Lower lobe of right lung (tissue), 2 donors: ENCODE results near the gene CLASP1. TPM values are rescaled to one million over a fixed set of nuclear protein-coding genes. Genes with fewer than 3 reads are reported as not detected.

Experiments
- ATAC-seq, 2 donors: fragments of 200-7000 bp; cut with Tn5 transposase; one replicate each; pipeline ENCODE4 v1.9.1; 2020 to 2022; ENCODE audit warnings: mild to moderate bottlenecking in 2 of 2, moderate library complexity in 2 of 2
- DNase-seq: peaks from one replicate; pipeline ENCODE4 v3.0.0-alpha.2; 2020
- H3K27ac ChIP-seq: fragments of 200-600 bp; one replicate; pipeline ENCODE4 v1.8.0; 2022
- H3K27me3 ChIP-seq: fragments of 200-600 bp; one replicate; pipeline ENCODE4 v1.8.0; 2022; ENCODE audit warnings: low read depth
- H3K36me3 ChIP-seq: fragments of 200-600 bp; one replicate; pipeline ENCODE4 v1.8.0; 2022; ENCODE audit warnings: mild to moderate bottlenecking
- H3K4me1 ChIP-seq: fragments of 200-600 bp; one replicate; pipeline ENCODE4 v1.8.0; 2022
- H3K4me3 ChIP-seq: fragments of 200-600 bp; one replicate; pipeline ENCODE4 v1.8.0; 2022; ENCODE audit warnings: mild to moderate bottlenecking
- H3K9me3 ChIP-seq: fragments of 200-600 bp; one replicate; pipeline ENCODE4 v1.8.0; 2022
- CTCF ChIP-seq: fragments of 200-600 bp; IDR thresholded peaks from one replicate; pipeline ENCODE4 v1.8.0; 2022; ENCODE audit warnings: antibody characterized with exemption, mild to moderate bottlenecking
- intact Hi-C: fragments of 100-400 bp; cut with DNase I; formaldehyde crosslinking; loops from one replicate; pipeline ENCODE4 v1.11.0; 2022
- total RNA-seq: library from RNA; stranded (reverse); fragmentation: NEBNext Ultra II Directional; extraction: Animal tissue kit (Norgen Biotek cat#: 25700); gene quantifications from one replicate; pipeline ENCODE4 v1.2.1, GENCODE V29; 2021
- donor health status: DM: no; HTN: yes; CAD: no; lungs with severe emphysema.

CLASP1 gene
- total RNA-seq, 1 donor from 2014 or later, result 45.8 TPM

GRCh38 chr2:121472470-121472993 lies 176.7 kb downstream of the CLASP1 start:
- Histone ChIP-seq H3K36me3 (peaks cover 23% of the 10 kb centered on the region), H3K27ac (no peak overlapping the region), H3K4me1 (no peaks in the 10 kb centered on the region), H3K4me3 (no peak overlapping the region), H3K27me3 (no peaks in the 10 kb centered on the region), H3K9me3 (no peaks in the 10 kb centered on the region)
- DNase-seq, result no peak
- TF ChIP-seq CTCF, result no peak
- no peak for ATAC-seq
- intact Hi-C loops, result no loop called here

- H3K4me1 ChIP-seq, result no peaks in the 10 kb centered on the region
- no peak for DNase-seq
- H3K4me3 ChIP-seq, result no peak overlapping the region
- no peaks in the 10 kb centered on the region for H3K27me3 ChIP-seq
- H3K27ac ChIP-seq, result no peak overlapping the region
- ATAC-seq, result no peak
- no peaks in the 10 kb centered on the region for H3K9me3 ChIP-seq
- no peak for TF ChIP-seq CTCF
- H3K36me3 ChIP-seq, result peaks cover 30% of the 10 kb centered on the region
- intact Hi-C loops, result no loop called here
These were observed 177.5 kb downstream of the CLASP1 start for GRCh38 chr2:121471532-121472469.

GRCh38 chr2:121470917-121471316 lies 178.3 kb downstream of the CLASP1 start:
- ATAC-seq, result no peak
- intact Hi-C loops, result no loop called here
- H3K9me3 ChIP-seq, result no peaks in the 10 kb centered on the region

GRCh38 chr2:121469356-121469755 lies 179.9 kb downstream of the CLASP1 start:
- no peaks in the 10 kb centered on the region for H3K27me3 ChIP-seq
- no peak for ATAC-seq
- intact Hi-C loops, result no loop called here
- no peaks in the 10 kb centered on the region for H3K4me1 ChIP-seq
- TF ChIP-seq CTCF, result no peak
- no peak overlapping the region for H3K4me3 ChIP-seq
- DNase-seq, result no peak
- no peaks in the 10 kb centered on the region for H3K9me3 ChIP-seq
- H3K36me3 ChIP-seq, result peaks cover 36% of the 10 kb centered on the region
- H3K27ac ChIP-seq, result no peak overlapping the region

More at GRCh38 chr2:121470917-121471316, 178.3 kb downstream of the CLASP1 start:
- H3K36me3 ChIP-seq, result peaks cover 36% of the 10 kb centered on the region
- no peak overlapping the region for H3K27ac ChIP-seq
- TF ChIP-seq CTCF, result no peak
- H3K27me3 ChIP-seq, result no peaks in the 10 kb centered on the region
- H3K4me3 ChIP-seq, result no peak overlapping the region
- H3K4me1 ChIP-seq, result no peaks in the 10 kb centered on the region
- no peak for DNase-seq

- H3K27ac ChIP-seq, result no peak overlapping the region
- no peak for DNase-seq
- no peaks in the 10 kb centered on the region for H3K9me3 ChIP-seq
- peaks cover 36% of the 10 kb centered on the region for H3K36me3 ChIP-seq
- intact Hi-C loops, result no loop called here
- H3K4me1 ChIP-seq, result no peaks in the 10 kb centered on the region
- H3K27me3 ChIP-seq, result no peaks in the 10 kb centered on the region
- no peak for ATAC-seq
- H3K4me3 ChIP-seq, result no peak overlapping the region
- TF ChIP-seq CTCF, result no peak
These were observed 180.3 kb downstream of the CLASP1 start for GRCh38 chr2:121468936-121469335.
